HL-60 (cell line): ENCODE results near the gene TSPOAP1.

ENCODE experiments used
- POLR2AphosphoS5 ChIP-seq: IDR thresholded peaks from 2 replicates; pipeline ENCODE4 v1.6.1; 2012; ENCODE audit warnings: low read depth
- TF ChIP-seq, protein P1 (sequence below): IDR thresholded peaks from one replicate; pipeline ENCODE4 v1.5.1; 2011; ENCODE audit warnings: low read length, control low read depth, inconsistent platforms; ENCODE audit not compliant: insufficient read depth

DNA sequence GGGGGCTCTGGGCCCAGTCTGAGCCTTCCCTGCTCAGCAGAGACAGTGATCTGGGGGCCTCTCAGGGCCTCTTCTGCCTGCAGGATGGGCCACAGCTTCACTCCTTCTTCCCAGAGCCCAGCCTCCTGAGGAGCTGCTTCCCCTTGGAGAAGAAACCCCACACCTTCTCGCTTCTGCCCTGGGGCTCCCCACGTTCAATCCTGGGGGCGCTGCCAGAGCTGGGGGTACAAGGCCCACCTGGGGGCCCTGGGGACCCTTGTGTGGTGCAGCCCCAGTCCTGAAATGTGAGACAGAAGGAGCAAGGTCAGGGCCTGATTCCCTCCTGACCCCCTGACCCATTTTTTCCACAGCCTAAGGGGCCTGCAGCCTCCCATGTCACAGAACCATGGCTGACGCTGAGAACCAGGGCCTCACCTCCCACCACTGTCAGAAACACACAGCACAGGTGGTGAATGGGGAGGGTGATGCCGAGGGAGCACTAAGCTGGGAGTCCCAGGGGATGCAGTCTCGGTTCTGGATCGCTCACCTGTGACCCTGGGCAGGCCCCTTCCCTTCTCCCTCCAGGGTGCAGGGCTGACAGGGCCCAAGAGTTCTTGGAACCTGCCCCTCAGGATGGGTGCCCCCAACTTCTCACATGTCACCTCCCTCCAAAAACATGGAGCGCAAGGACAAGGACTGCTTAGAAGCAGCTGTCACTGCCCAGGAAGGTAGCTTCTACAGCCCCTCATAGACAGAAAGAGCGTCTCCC, 26.2 kb downstream of the TSPOAP1 start:
- TF ChIP-seq, protein P1, sequence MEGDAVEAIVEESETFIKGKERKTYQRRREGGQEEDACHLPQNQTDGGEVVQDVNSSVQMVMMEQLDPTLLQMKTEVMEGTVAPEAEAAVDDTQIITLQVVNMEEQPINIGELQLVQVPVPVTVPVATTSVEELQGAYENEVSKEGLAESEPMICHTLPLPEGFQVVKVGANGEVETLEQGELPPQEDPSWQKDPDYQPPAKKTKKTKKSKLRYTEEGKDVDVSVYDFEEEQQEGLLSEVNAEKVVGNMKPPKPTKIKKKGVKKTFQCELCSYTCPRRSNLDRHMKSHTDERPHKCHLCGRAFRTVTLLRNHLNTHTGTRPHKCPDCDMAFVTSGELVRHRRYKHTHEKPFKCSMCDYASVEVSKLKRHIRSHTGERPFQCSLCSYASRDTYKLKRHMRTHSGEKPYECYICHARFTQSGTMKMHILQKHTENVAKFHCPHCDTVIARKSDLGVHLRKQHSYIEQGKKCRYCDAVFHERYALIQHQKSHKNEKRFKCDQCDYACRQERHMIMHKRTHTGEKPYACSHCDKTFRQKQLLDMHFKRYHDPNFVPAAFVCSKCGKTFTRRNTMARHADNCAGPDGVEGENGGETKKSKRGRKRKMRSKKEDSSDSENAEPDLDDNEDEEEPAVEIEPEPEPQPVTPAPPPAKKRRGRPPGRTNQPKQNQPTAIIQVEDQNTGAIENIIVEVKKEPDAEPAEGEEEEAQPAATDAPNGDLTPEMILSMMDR: no peak
- TF ChIP-seq POLR2AphosphoS5: peak; percentile 45; the same call in 1 of the 2 replicates
